GM19193 (cell line): Measurements from ENCODE around the gene SPAG4.

Experiments used
- POLR2A ChIP-seq: IDR thresholded peaks from 4 replicates; pipeline ENCODE4 v1.6.1; 2011; ENCODE audit not compliant: insufficient read depth, insufficient read length; ENCODE audit errors: extremely low read depth

SPAG4 gene

GRCh38 chr20:35592339-35592974, 23.2 kb upstream of the SPAG4 start:
- TF ChIP-seq POLR2A: no peak

- no peak for TF ChIP-seq POLR2A
Measured at GRCh38 chr20:35595456-35595855, 20.2 kb upstream of the SPAG4 start.

- no peak for TF ChIP-seq POLR2A
Measured at GRCh38 chr20:35595901-35596300, 19.7 kb upstream of the SPAG4 start.

GRCh38 chr20:35597186-35597585, 18.4 kb upstream of the SPAG4 start:
- TF ChIP-seq POLR2A: no peak

- no peak for TF ChIP-seq POLR2A
Measured at GRCh38 chr20:35598476-35598875, 17.2 kb upstream of the SPAG4 start.

- no peak for TF ChIP-seq POLR2A
Measured at GRCh38 chr20:35598899-35599775, 16.5 kb upstream of the SPAG4 start.

- TF ChIP-seq POLR2A: no peak
Measured at GRCh38 chr20:35599776-35600120, 15.9 kb upstream of the SPAG4 start.

GRCh38 chr20:35600176-35600992, 15.2 kb upstream of the SPAG4 start:
- no peak for TF ChIP-seq POLR2A

- no peak for TF ChIP-seq POLR2A
Measured at GRCh38 chr20:35600993-35601973, 14.3 kb upstream of the SPAG4 start.

GRCh38 chr20:35601990-35602389, 13.6 kb upstream of the SPAG4 start:
- no peak for TF ChIP-seq POLR2A

GRCh38 chr20:35602851-35603495, 12.7 kb upstream of the SPAG4 start:
- TF ChIP-seq POLR2A: no peak

- TF ChIP-seq POLR2A: no peak
Measured at GRCh38 chr20:35603695-35604448, 11.8 kb upstream of the SPAG4 start.

GRCh38 chr20:35604449-35604747, 11.2 kb upstream of the SPAG4 start:
- TF ChIP-seq POLR2A: no peak

GRCh38 chr20:35606127-35606526, 9.5 kb upstream of the SPAG4 start:
- TF ChIP-seq POLR2A: no peak
